ENCODE measurements around the gene B4GALNT3. TPM values are rescaled to one million over a fixed set of nuclear protein-coding genes. Genes with fewer than 3 reads are reported as not detected.
"Not testable (repeated sequence)": the region's sequence is repeated elsewhere in the genome, so short reads cannot be mapped to it uniquely, and the experiment has no call there.

B4GALNT3 gene
- total and polyA plus RNA-seq, 12 donors, result 14.1 to 58.7 (median 36.5) TPM

- Histone ChIP-seq H3K4me3 (no peak overlapping the region), H3K27me3 (no peaks in the 10 kb centered on the region), H3K27ac (peak overlapping the region; percentile 47 to 87 (median 76)), H3K36me3 (no peaks in the 10 kb centered on the region), H3K9me3 (no peaks in the 10 kb centered on the region), H3K4me1 (peaks cover 34 to 77% (median 64%) of the 10 kb centered on the region in 9 donors)
- intact Hi-C loops (cut with DNase I), result loop anchor here in 9 of 10 donors (1.0 to 10.0 kb wide), 11 partner anchors 68 to 1010 kb away; partner anchors contain the start of genes WNK1 (in 4 of the 9) and RAD52 (in 1 of the 9)
- TF ChIP-seq CTCF (IDR thresholded peaks at IDR 0.05), result no peak
- DNase-seq, result no peak
- no peak for ATAC-seq
- WGBS, 2 donors, result 86 to 90% methylated on average over 3 of the region's 3 CpGs
Measured at GRCh38 chr12:574475-575128, 114.9 kb downstream of the B4GALNT3 start.

GRCh38 chr12:575129-575502, 115.4 kb downstream of the B4GALNT3 start:
- Histone ChIP-seq H3K9me3 (no peaks in the 10 kb centered on the region), H3K4me3 (no peak overlapping the region), H3K36me3 (no peaks in the 10 kb centered on the region), H3K27me3 (no peaks in the 10 kb centered on the region), H3K27ac (peak overlapping the region; percentile 47 to 87 (median 76)), H3K4me1 (peaks cover 34 to 74% (median 66%) of the 10 kb centered on the region in 9 donors)
- intact Hi-C loops (cut with DNase I), result loop anchor here in 8 of 10 donors (5.0 to 10.0 kb wide), 6 partner anchors 67 to 1010 kb away; partner anchors contain the start of gene WNK1 (in 2 of the 8)
- ATAC-seq (peak in 1 of 8 donors; percentile 23), DNase-seq (no peak)
- TF ChIP-seq CTCF (IDR thresholded peaks at IDR 0.05), result no peak
- WGBS, 2 donors, result 88 to 91% methylated on average over 7 of the region's 7 CpGs

GRCh38 chr12:575948-576614, 116.3 kb downstream of the B4GALNT3 start:
- WGBS, 2 donors, result 10 to 11% methylated on average over 38 to 39 of the region's 39 CpGs
- H3K4me3 ChIP-seq, result peak overlapping the region in 5 of 10 donors; percentile 7 to 24 (median 19)
- no peaks in the 10 kb centered on the region for H3K36me3 ChIP-seq
- peak overlapping the region; percentile 47 to 87 (median 76) for H3K27ac ChIP-seq
- intact Hi-C loops (cut with DNase I), result loop anchor here (1.0 to 10.0 kb wide), 9 partner anchors 66 to 1009 kb away; partner anchors contain the start of gene WNK1 (in 2 of the 10)
- no peaks in the 10 kb centered on the region for H3K9me3 ChIP-seq
- DNase-seq (peak; percentile 68 to 87), ATAC-seq (peak; percentile 35 to 77 (median 60))
- TF ChIP-seq CTCF (IDR thresholded peaks at IDR 0.05), result peak; percentile 99 to 100 (median 100)
- no peaks in the 10 kb centered on the region for H3K27me3 ChIP-seq
- peaks cover 34 to 66% (median 56%) of the 10 kb centered on the region in 9 donors for H3K4me1 ChIP-seq

GRCh38 chr12:576615-577110, 116.9 kb downstream of the B4GALNT3 start:
- DNase-seq (peak in 1 of 2 donors; percentile 2), ATAC-seq (no peak)
- peak overlapping the region; percentile 47 to 87 (median 76) for H3K27ac ChIP-seq
- peaks cover 30 to 66% (median 51%) of the 10 kb centered on the region in 9 donors for H3K4me1 ChIP-seq
- H3K36me3 ChIP-seq, result no peaks in the 10 kb centered on the region
- H3K9me3 ChIP-seq, result no peaks in the 10 kb centered on the region
- H3K27me3 ChIP-seq, result no peaks in the 10 kb centered on the region
- 90 to 91% methylated on average over 14 of the region's 14 CpGs for WGBS, 2 donors
- no peak for TF ChIP-seq CTCF (IDR thresholded peaks at IDR 0.05)
- H3K4me3 ChIP-seq, result peak overlapping the region in 5 of 10 donors; percentile 7 to 24 (median 19)
- intact Hi-C loops (cut with DNase I), result loop anchor here (1.0 to 10.0 kb wide), 9 partner anchors 66 to 1008 kb away; partner anchors contain the start of gene WNK1 (in 2 of the 10)

- 78% methylated on average over 19 of the region's 19 CpGs for WGBS, 2 donors
- not testable (repeated sequence) for DNase-seq
Measured at GRCh38 chr12:577994-578747, 118.4 kb downstream of the B4GALNT3 start.

More at GRCh38 chr12:577994-578747, 118.4 kb downstream of the B4GALNT3 start:
- not testable (repeated sequence) for H3K9me3 ChIP-seq, H3K36me3 ChIP-seq, H3K27me3 ChIP-seq, ATAC-seq, H3K4me3 ChIP-seq
- Histone ChIP-seq H3K27ac (peak overlapping the region in 9 of 10 donors; percentile 17 to 71 (median 56)), H3K4me1 (peaks cover 24 to 60% (median 38%) of the 10 kb centered on the region in 9 donors)
- intact Hi-C loops (cut with DNase I), result loop anchor here (2.0 to 10.0 kb wide), 8 partner anchors 64 to 1007 kb away; partner anchors contain the start of gene WNK1 (in 2 of the 10)
